H1 (cell line): ENCODE results near the gene CAMKMT. TPM values are rescaled to one million over a fixed set of nuclear protein-coding genes. Genes with fewer than 3 reads are reported as not detected.

ENCODE experiments used
- CBX5 ChIP-seq: fragments of 300-800, 300-1000 bp; sonication (generic); IDR thresholded peaks from 2 replicates; pipeline ENCODE4 v1.7.1; 2016; ENCODE audit warnings: antibody characterized with exemption, low read length, low read depth
- EZH2 ChIP-seq: fragments of 200-600 bp; sonication (generic); IDR thresholded peaks from 2 replicates; pipeline ENCODE4 v1.7.1; 2012; ENCODE audit warnings: low read depth, mild to moderate bottlenecking, moderate library complexity, low read length, inconsistent platforms; ENCODE audit not compliant: severe bottlenecking
- HDAC2 ChIP-seq, 2 experiments: fragments of 300-600 bp in 1 of 2; sonication (generic) in 1 of 2; IDR thresholded peaks; 2 replicates each; pipeline ENCODE4 v1.6.1; 2011 to 2012; ENCODE audit warnings: low read depth in 2 of 2, low read length in 2 of 2, mild to moderate bottlenecking in 2 of 2, moderate library complexity in 2 of 2, borderline replicate concordance in 1 of 2, inconsistent platforms in 1 of 2
- KDM1A ChIP-seq: fragments of 200-600, 300-600 bp; sonication (generic); IDR thresholded peaks from 2 replicates; pipeline ENCODE4 v1.7.1; 2016; ENCODE audit warnings: mild to moderate bottlenecking, low read length, borderline replicate concordance
- PHF8 ChIP-seq: fragments of 200-600 bp; sonication (generic); conservative IDR thresholded peaks from 2 replicates; pipeline ENCODE4 v1.7.1; 2012; ENCODE audit warnings: low read depth, mild to moderate bottlenecking, inconsistent platforms, low read length, moderate library complexity
- SRF ChIP-seq: IDR thresholded peaks from 2 replicates; pipeline ENCODE4 v1.6.1; 2011; ENCODE audit warnings: mild to moderate bottlenecking, low read depth, low read length, moderate library complexity
- YY1 ChIP-seq: IDR thresholded peaks from 2 replicates; pipeline ENCODE4 v1.6.1; 2011; ENCODE audit warnings: low read depth, mild to moderate bottlenecking, low read length
- polyA plus RNA-seq, 7 experiments: library from polyadenylated mRNA; depleted of rRNA in 3 of 7; stranded (reverse) in 5 of 7; unstranded in 2 of 7; fragments of >200 nt in 5 of 7; fragments of 200-250 nt in 2 of 7; gene quantifications; 1 replicate in 5 of 7; 2 replicates in 1 of 7; 4 replicates in 1 of 7; pipeline versions ENCODE4 v1.2.1 to v1.2.3, GENCODE V29; 2011 to 2013; ENCODE audit warnings: missing spikeins in 2 of 7, mixed read lengths in 2 of 7
- total RNA-seq: library from RNA; stranded (reverse); fragmentation: NEBNext Ultra II Directional; extraction: Animal tissue kit (Norgen Biotek cat#: 25700); gene quantifications from 2 replicates; pipeline ENCODE4 v1.2.1, GENCODE V29; 2021

Gene CAMKMT
- total and polyA plus RNA-seq, 2 of the 8 experiments (the other 6 are each of a cell fraction or from before 2014, with no cell fraction given), result 14.7 to 22.4 TPM

DNA sequence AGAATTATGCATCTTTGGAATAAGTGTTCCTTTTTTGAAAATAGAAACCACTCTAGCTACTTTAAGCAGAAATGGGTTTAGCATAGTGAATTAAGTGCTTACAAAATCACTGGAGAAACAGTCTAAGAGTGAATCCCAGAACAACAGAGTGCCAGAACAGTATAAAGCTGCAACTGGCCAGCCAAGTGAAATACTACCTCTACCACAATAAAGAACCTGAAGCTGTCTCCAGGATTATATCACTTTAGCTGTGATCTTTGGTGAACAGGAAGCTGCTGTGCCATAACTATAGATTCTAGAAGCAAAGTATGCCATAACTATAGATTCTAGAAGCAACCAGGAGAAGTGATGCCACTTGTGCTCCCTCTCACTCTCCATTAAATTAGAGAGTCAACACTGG is 7.6 kb downstream of the CAMKMT start (continued):
- TF ChIP-seq CBX5, result no peak
- no peak for TF ChIP-seq EZH2
- no peak for TF ChIP-seq HDAC2 (IDR thresholded peaks at IDR 0.05; ENCODE audit: borderline replicate concordance in 1 of 2, low read depth in 2 of 2, low read length in 2 of 2)
- no peak for TF ChIP-seq PHF8
- TF ChIP-seq SRF, result no peak
- TF ChIP-seq KDM1A, result no peak
- TF ChIP-seq YY1, result no peak
